PFSK-1 (cell line): Measurements from ENCODE around the gene FAHD2A.

Experiments
- FOXP2 ChIP-seq: optimal IDR thresholded peaks from 2 replicates; pipeline ENCODE3; 2011; ENCODE audit warnings: borderline replicate concordance, control low read depth, inconsistent platforms; ENCODE audit not compliant: insufficient read depth; ENCODE audit errors: extremely low read length, extremely low read depth
- POLR2AphosphoS5 ChIP-seq: IDR thresholded peaks from 2 replicates; pipeline ENCODE4 v1.6.1; 2012; ENCODE audit warnings: low read depth, mild to moderate bottlenecking, control low read depth, low read length, moderate library complexity
- TAF1 ChIP-seq: IDR thresholded peaks from 2 replicates; pipeline ENCODE4 v1.6.1; 2012; ENCODE audit warnings: low read length, control low read depth, borderline replicate concordance; ENCODE audit not compliant: insufficient read depth
- TF ChIP-seq, protein P1 (sequence below), 2 experiments: IDR thresholded peaks; 2 replicates each; pipeline versions ENCODE4 v1.6.1 to v1.8.0; 2011 to 2012; ENCODE audit warnings: low read depth in 2 of 2, low read length in 2 of 2, control low read depth in 1 of 2, inconsistent platforms in 1 of 2, mild to moderate bottlenecking in 1 of 2, moderate library complexity in 1 of 2; ENCODE audit not compliant: insufficient read depth in 1 of 2

DNA sequence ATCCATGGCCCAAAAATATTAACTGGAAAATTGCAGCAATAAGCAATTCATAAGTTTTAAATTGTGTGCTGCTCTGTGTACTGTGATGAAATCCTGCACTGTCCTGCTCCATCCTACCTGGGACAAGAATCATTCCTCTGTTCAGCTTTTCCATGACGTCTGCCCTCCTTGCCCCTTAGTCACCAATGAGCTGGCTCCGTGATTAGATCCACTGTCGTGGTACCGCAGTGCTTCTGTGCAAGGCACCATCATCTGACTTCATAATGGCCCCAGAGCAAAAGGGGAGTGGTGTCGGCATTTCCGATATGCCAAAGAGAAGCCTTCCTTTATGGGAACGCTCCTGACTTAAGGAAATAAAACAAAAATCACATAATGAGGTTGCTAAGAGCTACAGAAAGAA, 3.4 kb upstream of the FAHD2A start:
- no peak for TF ChIP-seq TAF1
- no peak for TF ChIP-seq FOXP2
- TF ChIP-seq POLR2AphosphoS5 = no peak
- TF ChIP-seq, protein P1, sequence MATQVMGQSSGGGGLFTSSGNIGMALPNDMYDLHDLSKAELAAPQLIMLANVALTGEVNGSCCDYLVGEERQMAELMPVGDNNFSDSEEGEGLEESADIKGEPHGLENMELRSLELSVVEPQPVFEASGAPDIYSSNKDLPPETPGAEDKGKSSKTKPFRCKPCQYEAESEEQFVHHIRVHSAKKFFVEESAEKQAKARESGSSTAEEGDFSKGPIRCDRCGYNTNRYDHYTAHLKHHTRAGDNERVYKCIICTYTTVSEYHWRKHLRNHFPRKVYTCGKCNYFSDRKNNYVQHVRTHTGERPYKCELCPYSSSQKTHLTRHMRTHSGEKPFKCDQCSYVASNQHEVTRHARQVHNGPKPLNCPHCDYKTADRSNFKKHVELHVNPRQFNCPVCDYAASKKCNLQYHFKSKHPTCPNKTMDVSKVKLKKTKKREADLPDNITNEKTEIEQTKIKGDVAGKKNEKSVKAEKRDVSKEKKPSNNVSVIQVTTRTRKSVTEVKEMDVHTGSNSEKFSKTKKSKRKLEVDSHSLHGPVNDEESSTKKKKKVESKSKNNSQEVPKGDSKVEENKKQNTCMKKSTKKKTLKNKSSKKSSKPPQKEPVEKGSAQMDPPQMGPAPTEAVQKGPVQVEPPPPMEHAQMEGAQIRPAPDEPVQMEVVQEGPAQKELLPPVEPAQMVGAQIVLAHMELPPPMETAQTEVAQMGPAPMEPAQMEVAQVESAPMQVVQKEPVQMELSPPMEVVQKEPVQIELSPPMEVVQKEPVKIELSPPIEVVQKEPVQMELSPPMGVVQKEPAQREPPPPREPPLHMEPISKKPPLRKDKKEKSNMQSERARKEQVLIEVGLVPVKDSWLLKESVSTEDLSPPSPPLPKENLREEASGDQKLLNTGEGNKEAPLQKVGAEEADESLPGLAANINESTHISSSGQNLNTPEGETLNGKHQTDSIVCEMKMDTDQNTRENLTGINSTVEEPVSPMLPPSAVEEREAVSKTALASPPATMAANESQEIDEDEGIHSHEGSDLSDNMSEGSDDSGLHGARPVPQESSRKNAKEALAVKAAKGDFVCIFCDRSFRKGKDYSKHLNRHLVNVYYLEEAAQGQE (IDR thresholded peaks at IDR 0.05; ENCODE audit: insufficient read depth in 1 of 2, low read depth in 2 of 2, low read length in 2 of 2) = no peak
